H1 (cell line): ENCODE data around the gene SLAIN2. TPM values are rescaled to one million over a fixed set of nuclear protein-coding genes. Genes with fewer than 3 reads are reported as not detected.

Experiments
- CTCF ChIA-PET: fragments of 300-600 bp; sonication (Branson Sonifier 250); formaldehyde crosslinking; loops from one replicate; lab custom pipeline; 2021; ENCODE audit not compliant: partially characterized antibody; lab: Charles Lee
- POLR2A ChIA-PET: fragments of 300-600 bp; sonication (Branson Sonifier 250); formaldehyde crosslinking; loops from one replicate; lab custom pipeline; 2021; ENCODE audit warnings: inconsistent platforms; ENCODE audit not compliant: partially characterized antibody; lab: Charles Lee
- DNase-seq, 2 experiments: peaks; one replicate each; pipeline versions ENCODE4 v3.0.0 to v3.0.0-alpha.2; 2010 to 2022; ENCODE audit warnings: low spot score in 2 of 2, low read depth in 1 of 2, mixed read lengths in 1 of 2
- FAIRE-seq: peaks from 2 replicates; lab custom pipeline; 2011; peaks lifted over from hg19 to GRCh38; lab: Jason Lieb, UNC
- H2AFZ ChIP-seq: 2 replicates; pipeline ENCODE4 v1.8.1; 2012; ENCODE audit warnings: low read length, inconsistent platforms
- H2AK5ac ChIP-seq: 2 replicates; pipeline ENCODE4 v1.6.1; 2013; ENCODE audit warnings: low read depth, low read length
- H2BK120ac ChIP-seq: replicated peaks from 2 replicates; pipeline ENCODE3; 2013; ENCODE audit warnings: low read depth, low read length, inconsistent platforms
- H2BK12ac ChIP-seq: 2 replicates; pipeline ENCODE4 v1.6.1; 2013; ENCODE audit warnings: low read depth, low read length
- H2BK15ac ChIP-seq: 2 replicates; pipeline ENCODE4 v1.6.1; 2013; ENCODE audit warnings: low read length
- H2BK20ac ChIP-seq: 2 replicates; pipeline ENCODE4 v1.6.1; 2013; ENCODE audit warnings: low read length
- H2BK5ac ChIP-seq: 2 replicates; pipeline ENCODE4 v1.6.1; 2013; ENCODE audit warnings: low read depth, low read length
- H3K14ac ChIP-seq: 2 replicates; pipeline ENCODE4 v1.6.1; 2013; ENCODE audit warnings: inconsistent platforms; ENCODE audit not compliant: insufficient read length
- H3K18ac ChIP-seq: 2 replicates; pipeline ENCODE4 v1.6.1; 2013; ENCODE audit warnings: low read length; ENCODE audit errors: extremely low read depth
- H3K23ac ChIP-seq: 2 replicates; pipeline ENCODE4 v1.6.1; 2013; ENCODE audit warnings: inconsistent platforms; ENCODE audit not compliant: insufficient read length
- H3K23me2 ChIP-seq: 2 replicates; pipeline ENCODE4 v1.6.1; 2013; ENCODE audit warnings: low read depth, low read length
- H3K27ac ChIP-seq: 2 replicates; pipeline ENCODE4 v1.6.1; 2011; ENCODE audit warnings: low read depth, low read length, inconsistent platforms
- H3K27me3 ChIP-seq, 4 experiments: replicated peaks in 1 of 4; 1 replicate in 1 of 4; 2 replicates in 3 of 4; pipeline versions ENCODE4 v1.6.1 to v1.8.1; 2011 to 2013; ENCODE audit warnings: low read length in 3 of 4, mild to moderate bottlenecking in 3 of 4, inconsistent platforms in 2 of 4, mixed read lengths in 2 of 4, moderate library complexity in 1 of 4; ENCODE audit not compliant: control insufficient read depth in 3 of 4, insufficient read depth in 3 of 4; ENCODE audit errors: extremely low read depth in 1 of 4
- H3K36me3 ChIP-seq, 4 experiments: 2 replicates each; pipeline versions ENCODE4 v1.6.1 to v1.8.1; 2011 to 2013; ENCODE audit warnings: mild to moderate bottlenecking in 4 of 4, low read length in 3 of 4, moderate library complexity in 2 of 4, control low read depth in 1 of 4, inconsistent platforms in 1 of 4; ENCODE audit not compliant: insufficient read depth in 4 of 4, control insufficient read depth in 2 of 4
- H3K4ac ChIP-seq: replicated peaks from 2 replicates; pipeline ENCODE3; 2013; ENCODE audit warnings: low read length, low read depth, mixed read lengths, inconsistent platforms; ENCODE audit not compliant: insufficient read length
- H3K4me1 ChIP-seq, 4 experiments: replicated peaks in 1 of 4; 1 replicate in 1 of 4; 2 replicates in 3 of 4; pipeline versions ENCODE4 v1.6.1 to v1.8.1; 2011 to 2013; ENCODE audit warnings: low read length in 3 of 4, inconsistent platforms in 2 of 4, mixed read lengths in 1 of 4; ENCODE audit not compliant: insufficient read depth in 4 of 4, control insufficient read depth in 3 of 4
- H3K4me2 ChIP-seq, 2 experiments: 2 replicates each; pipeline versions ENCODE4 v1.6.1 to v1.8.1; 2011 to 2013; ENCODE audit warnings: low read depth in 2 of 2, low read length in 2 of 2, control low read depth in 1 of 2, inconsistent platforms in 1 of 2, mild to moderate bottlenecking in 1 of 2; ENCODE audit not compliant: insufficient read depth in 1 of 2
- H3K4me3 ChIP-seq, 4 experiments: fragments of 200-600, 300-600 bp in 1 of 4; sonication (generic), shearing (Covaris generic), sonication (Bioruptor Twin) in 1 of 4; 2 replicates each; pipeline versions ENCODE4 v1.5.1 to v1.8.1; 2011 to 2016; ENCODE audit warnings: low read length in 4 of 4, low read depth in 3 of 4, control low read depth in 2 of 4, inconsistent platforms in 2 of 4, mild to moderate bottlenecking in 2 of 4, mixed read lengths in 1 of 4, moderate library complexity in 1 of 4; ENCODE audit not compliant: insufficient read depth in 2 of 4; ENCODE audit errors: extremely low read depth in 1 of 4
- H3K56ac ChIP-seq: replicated peaks from 2 replicates; pipeline ENCODE3; 2013; ENCODE audit warnings: low read depth, mild to moderate bottlenecking, mixed read lengths, low read length, inconsistent platforms; ENCODE audit not compliant: insufficient read length
- H3K79me1 ChIP-seq: 2 replicates; pipeline ENCODE4 v1.6.1; 2013; ENCODE audit warnings: low read depth, low read length, control low read depth
- H3K79me2 ChIP-seq, 2 experiments: 2 replicates each; pipeline versions ENCODE4 v1.6.1 to v1.8.1; 2012 to 2013; ENCODE audit warnings: low read length in 2 of 2, mild to moderate bottlenecking in 2 of 2, inconsistent platforms in 1 of 2; ENCODE audit not compliant: insufficient read depth in 2 of 2, control insufficient read depth in 1 of 2
- H3K9ac ChIP-seq, 4 experiments: replicated peaks in 1 of 4; 1 replicate in 1 of 4; 2 replicates in 3 of 4; pipeline versions ENCODE4 v1.6.1 to v1.8.1; 2011 to 2013; ENCODE audit warnings: low read depth in 3 of 4, low read length in 3 of 4, control low read depth in 2 of 4, mild to moderate bottlenecking in 2 of 4, moderate library complexity in 2 of 4, inconsistent platforms in 1 of 4; ENCODE audit errors: extremely low read depth in 1 of 4
- H3K9me3 ChIP-seq, 2 experiments: 2 replicates each; pipeline versions ENCODE4 v1.6.1 to v1.8.1; 2012 to 2013; ENCODE audit warnings: mild to moderate bottlenecking in 2 of 2, moderate library complexity in 2 of 2, control low read depth in 1 of 2, inconsistent platforms in 1 of 2, low read depth in 1 of 2, low read length in 1 of 2, mixed read lengths in 1 of 2; ENCODE audit not compliant: insufficient read depth in 2 of 2
- H4K20me1 ChIP-seq, 2 experiments: replicated peaks in 1 of 2; 2 replicates each; pipeline versions ENCODE3 to v1.8.1; 2011 to 2013; ENCODE audit warnings: inconsistent platforms in 2 of 2, low read length in 2 of 2, mild to moderate bottlenecking in 1 of 2; ENCODE audit not compliant: insufficient read depth in 2 of 2, control insufficient read depth in 1 of 2
- H4K5ac ChIP-seq: 2 replicates; pipeline ENCODE4 v1.6.1; 2013; ENCODE audit warnings: low read length, low read depth, mixed read lengths, inconsistent platforms; ENCODE audit not compliant: insufficient read length
- H4K8ac ChIP-seq: 2 replicates; pipeline ENCODE4 v1.8.0; 2013; ENCODE audit warnings: mild to moderate bottlenecking, moderate library complexity, low read length, inconsistent platforms; ENCODE audit not compliant: insufficient read depth; ENCODE audit errors: extremely low read depth
- H4K91ac ChIP-seq: replicated peaks from 2 replicates; pipeline ENCODE3; 2013; ENCODE audit warnings: low read length, mixed read lengths, inconsistent platforms; ENCODE audit not compliant: insufficient read length
- CHD2 ChIP-seq: IDR thresholded peaks from 2 replicates; pipeline ENCODE4 v1.6.1; 2012; ENCODE audit warnings: low read length, improper control_type of control experiment
- HDAC6 ChIP-seq: IDR thresholded peaks from one replicate; pipeline ENCODE4 v1.7.1; 2012; ENCODE audit warnings: low read depth, mild to moderate bottlenecking, inconsistent platforms, low read length, moderate library complexity
- KDM5A ChIP-seq: fragments of 200-600 bp; IDR thresholded peaks from 2 replicates; pipeline ENCODE4 v1.7.1; 2012; ENCODE audit warnings: mild to moderate bottlenecking, low read length, inconsistent platforms, mixed read lengths
- MAFK ChIP-seq: IDR thresholded peaks from 2 replicates; pipeline ENCODE4 v1.6.1; 2012; ENCODE audit warnings: low read depth, mild to moderate bottlenecking, improper control_type of control experiment, low read length
- RFX5 ChIP-seq: IDR thresholded peaks from 2 replicates; pipeline ENCODE4 v1.6.1; 2011; ENCODE audit warnings: low read depth, low read length, improper control_type of control experiment, borderline replicate concordance
- RXRA ChIP-seq: IDR thresholded peaks from 2 replicates; pipeline ENCODE4 v1.6.1; 2011; ENCODE audit warnings: low read depth, mild to moderate bottlenecking, low read length, moderate library complexity; ENCODE audit not compliant: insufficient read depth
- SAP30 ChIP-seq: fragments of 300-600 bp; sonication (generic); IDR thresholded peaks from 2 replicates; pipeline ENCODE4 v1.7.1; 2012; ENCODE audit warnings: low read length, moderate library complexity, mild to moderate bottlenecking, inconsistent platforms; ENCODE audit not compliant: insufficient read depth, insufficient replicate concordance
- SIRT6 ChIP-seq: IDR thresholded peaks from one replicate; pipeline ENCODE4 v1.7.1; 2012; ENCODE audit warnings: low read length, inconsistent platforms
- SRF ChIP-seq: IDR thresholded peaks from 2 replicates; pipeline ENCODE4 v1.6.1; 2011; ENCODE audit warnings: mild to moderate bottlenecking, low read depth, low read length, moderate library complexity
- WGBS, 2 experiments: shearing (Covaris generic) in 1 of 2; methylation state at CpG; one replicate each; pipeline versions ENCODE4 v1.1.6 to v1.1.7; 2013 to 2015; ENCODE audit warnings: low lambda C conversion rate in 2 of 2, mixed read lengths in 2 of 2, inconsistent platforms in 1 of 2, low coverage in 1 of 2, missing lambda C conversion rate in 1 of 2; ENCODE audit not compliant: insufficient replicate concordance in 2 of 2, insufficient coverage in 1 of 2, insufficient read length in 1 of 2; ENCODE audit errors: extremely low coverage in 1 of 2, missing lambda C conversion rate in 1 of 2; 5-methylcytosine and 5-hydroxymethylcytosine counted together
- polyA plus RNA-seq, 7 experiments: library from polyadenylated mRNA; depleted of rRNA in 3 of 7; stranded (reverse) in 5 of 7; unstranded in 2 of 7; fragments of >200 nt in 5 of 7; fragments of 200-250 nt in 2 of 7; gene quantifications; 1 replicate in 5 of 7; 2 replicates in 1 of 7; 4 replicates in 1 of 7; pipeline versions ENCODE4 v1.2.1 to v1.2.3, GENCODE V29; 2011 to 2013; ENCODE audit warnings: missing spikeins in 2 of 7, mixed read lengths in 2 of 7
- total RNA-seq: library from RNA; stranded (reverse); fragmentation: NEBNext Ultra II Directional; extraction: Animal tissue kit (Norgen Biotek cat#: 25700); gene quantifications from 2 replicates; pipeline ENCODE4 v1.2.1, GENCODE V29; 2021
- TF ChIP-seq, protein P1 (sequence below), 3 experiments: IDR thresholded peaks; 1 replicate in 2 of 3; 2 replicates in 1 of 3; pipeline versions ENCODE4 v1.5.1 to v1.6.1; 2011; ENCODE audit warnings: low read length in 3 of 3, mild to moderate bottlenecking in 3 of 3, inconsistent platforms in 2 of 3, low read depth in 1 of 3, moderate library complexity in 1 of 3; ENCODE audit not compliant: insufficient read depth in 1 of 3; ENCODE audit errors: control extremely low read depth in 1 of 3

The SLAIN2 gene
- total and polyA plus RNA-seq, 2 of the 8 experiments (the other 6 are each of a cell fraction or from before 2014, with no cell fraction given) = 8.2 to 40.0 TPM

DNA sequence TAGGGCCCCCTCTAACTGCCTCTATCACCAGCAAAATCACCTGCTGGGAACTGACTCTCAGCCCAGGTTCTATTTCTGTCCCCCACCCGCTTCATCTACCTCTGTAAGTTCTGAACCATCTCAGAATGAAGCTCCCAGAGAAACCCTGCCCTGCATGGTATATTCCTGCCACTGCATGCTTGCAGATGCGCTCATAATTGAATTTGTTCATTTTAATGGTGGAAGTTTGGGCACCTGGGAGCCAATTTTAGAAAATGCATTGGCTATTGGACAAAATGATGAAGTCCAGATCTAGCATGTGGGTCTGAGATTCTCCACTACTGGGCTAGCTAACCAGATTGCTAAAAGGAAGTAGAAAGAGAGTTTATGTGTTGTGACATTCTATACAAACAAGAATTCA is 113.3 kb downstream of the SLAIN2 start:
- no peaks in the 10 kb centered on the region for H3K4me1 ChIP-seq
- H3K27ac ChIP-seq = no peak overlapping the region
- H4K5ac ChIP-seq = no peak overlapping the region
- 89% methylated on average over 2 of the region's 2 CpGs; no CpG with 5 or more reads in 1 of the 2 experiments for WGBS, 2 experiments
- no peak overlapping the region for H3K56ac ChIP-seq
- H4K8ac ChIP-seq = no peak overlapping the region
- no peak overlapping the region for H2BK5ac ChIP-seq
- H3K23ac ChIP-seq = no peak overlapping the region
- H3K4ac ChIP-seq = no peak overlapping the region
- no peak overlapping the region for H2BK12ac ChIP-seq
- H3K79me1 ChIP-seq = no peaks in the 10 kb centered on the region
- CTCF ChIA-PET = interaction anchor here (1.0 to 1.4 kb wide), 3 partner anchors 8 to 67 kb away, joined by 3 read pairs; no protein-coding TSS in a partner anchor
- H4K91ac ChIP-seq = no peak overlapping the region
- POLR2A ChIA-PET = no interaction called here
- no peak overlapping the region for H2BK120ac ChIP-seq
- TF ChIP-seq KDM5A = no peak
- no peak for TF ChIP-seq MAFK
- no peak for TF ChIP-seq CHD2
- TF ChIP-seq RXRA = no peak
- TF ChIP-seq, protein P1, sequence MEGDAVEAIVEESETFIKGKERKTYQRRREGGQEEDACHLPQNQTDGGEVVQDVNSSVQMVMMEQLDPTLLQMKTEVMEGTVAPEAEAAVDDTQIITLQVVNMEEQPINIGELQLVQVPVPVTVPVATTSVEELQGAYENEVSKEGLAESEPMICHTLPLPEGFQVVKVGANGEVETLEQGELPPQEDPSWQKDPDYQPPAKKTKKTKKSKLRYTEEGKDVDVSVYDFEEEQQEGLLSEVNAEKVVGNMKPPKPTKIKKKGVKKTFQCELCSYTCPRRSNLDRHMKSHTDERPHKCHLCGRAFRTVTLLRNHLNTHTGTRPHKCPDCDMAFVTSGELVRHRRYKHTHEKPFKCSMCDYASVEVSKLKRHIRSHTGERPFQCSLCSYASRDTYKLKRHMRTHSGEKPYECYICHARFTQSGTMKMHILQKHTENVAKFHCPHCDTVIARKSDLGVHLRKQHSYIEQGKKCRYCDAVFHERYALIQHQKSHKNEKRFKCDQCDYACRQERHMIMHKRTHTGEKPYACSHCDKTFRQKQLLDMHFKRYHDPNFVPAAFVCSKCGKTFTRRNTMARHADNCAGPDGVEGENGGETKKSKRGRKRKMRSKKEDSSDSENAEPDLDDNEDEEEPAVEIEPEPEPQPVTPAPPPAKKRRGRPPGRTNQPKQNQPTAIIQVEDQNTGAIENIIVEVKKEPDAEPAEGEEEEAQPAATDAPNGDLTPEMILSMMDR (IDR thresholded peaks at IDR 0.05; ENCODE audit: control extremely low read depth in 1 of 3, insufficient read depth in 1 of 3, low read depth in 1 of 3, low read length in 3 of 3) = no peak
- TF ChIP-seq HDAC6 = no peak
- no peak for TF ChIP-seq SAP30
- no peak for TF ChIP-seq SIRT6
- TF ChIP-seq RFX5 = no peak
- no peak for TF ChIP-seq SRF
- no peak overlapping the region for H3K4me2 ChIP-seq
- H3K36me3 ChIP-seq = no peaks in the 10 kb centered on the region
- H3K27me3 ChIP-seq = no peaks in the 10 kb centered on the region
- H3K79me2 ChIP-seq = no peaks in the 10 kb centered on the region
- H2BK15ac ChIP-seq = no peak overlapping the region
- no peak overlapping the region for H2BK20ac ChIP-seq
- no peaks in the 10 kb centered on the region for H3K9me3 ChIP-seq
- no peak for DNase-seq
- H3K23me2 ChIP-seq = no peaks in the 10 kb centered on the region
- no peak for FAIRE-seq
- no peak overlapping the region for H2AK5ac ChIP-seq
- H3K9ac ChIP-seq = no peak overlapping the region
- H4K20me1 ChIP-seq = no peaks in the 10 kb centered on the region
- no peak overlapping the region for H2AFZ ChIP-seq
- H3K14ac ChIP-seq = no peak overlapping the region
- H3K4me3 ChIP-seq = no peak overlapping the region
- no peak overlapping the region for H3K18ac ChIP-seq
